Measurements from ENCODE around the gene NAALADL2.

NAALADL2 gene

DNA sequence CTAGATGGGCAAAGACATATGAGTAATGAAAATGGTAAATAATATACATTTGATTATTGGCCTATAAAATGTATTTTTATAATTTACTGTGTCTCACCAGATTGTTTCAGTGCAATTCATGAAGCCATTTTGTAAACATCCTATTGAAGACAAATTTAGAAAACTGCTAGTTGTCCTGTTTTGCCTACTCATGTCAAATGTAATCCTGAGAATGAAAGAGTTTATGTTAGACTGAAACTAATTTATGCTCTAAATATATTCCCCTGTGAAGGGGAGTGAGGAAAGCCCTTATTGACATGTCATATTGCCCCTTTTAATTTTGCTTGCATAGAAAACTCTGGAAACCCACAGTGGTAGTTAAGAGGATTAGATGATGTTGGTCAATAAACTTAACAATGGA lies 610.0 kb downstream of the NAALADL2 start:
- H3K4me3 ChIP-seq (replicated peaks; ENCODE audit: low read depth, low read length): no peak overlapping the region
- TF ChIP-seq, protein P1, sequence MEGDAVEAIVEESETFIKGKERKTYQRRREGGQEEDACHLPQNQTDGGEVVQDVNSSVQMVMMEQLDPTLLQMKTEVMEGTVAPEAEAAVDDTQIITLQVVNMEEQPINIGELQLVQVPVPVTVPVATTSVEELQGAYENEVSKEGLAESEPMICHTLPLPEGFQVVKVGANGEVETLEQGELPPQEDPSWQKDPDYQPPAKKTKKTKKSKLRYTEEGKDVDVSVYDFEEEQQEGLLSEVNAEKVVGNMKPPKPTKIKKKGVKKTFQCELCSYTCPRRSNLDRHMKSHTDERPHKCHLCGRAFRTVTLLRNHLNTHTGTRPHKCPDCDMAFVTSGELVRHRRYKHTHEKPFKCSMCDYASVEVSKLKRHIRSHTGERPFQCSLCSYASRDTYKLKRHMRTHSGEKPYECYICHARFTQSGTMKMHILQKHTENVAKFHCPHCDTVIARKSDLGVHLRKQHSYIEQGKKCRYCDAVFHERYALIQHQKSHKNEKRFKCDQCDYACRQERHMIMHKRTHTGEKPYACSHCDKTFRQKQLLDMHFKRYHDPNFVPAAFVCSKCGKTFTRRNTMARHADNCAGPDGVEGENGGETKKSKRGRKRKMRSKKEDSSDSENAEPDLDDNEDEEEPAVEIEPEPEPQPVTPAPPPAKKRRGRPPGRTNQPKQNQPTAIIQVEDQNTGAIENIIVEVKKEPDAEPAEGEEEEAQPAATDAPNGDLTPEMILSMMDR (IDR thresholded peaks at IDR 0.05; ENCODE audit: low read length, missing control alignments): no peak
- no peak for DNase-seq (ENCODE audit: low read depth)

DNA sequence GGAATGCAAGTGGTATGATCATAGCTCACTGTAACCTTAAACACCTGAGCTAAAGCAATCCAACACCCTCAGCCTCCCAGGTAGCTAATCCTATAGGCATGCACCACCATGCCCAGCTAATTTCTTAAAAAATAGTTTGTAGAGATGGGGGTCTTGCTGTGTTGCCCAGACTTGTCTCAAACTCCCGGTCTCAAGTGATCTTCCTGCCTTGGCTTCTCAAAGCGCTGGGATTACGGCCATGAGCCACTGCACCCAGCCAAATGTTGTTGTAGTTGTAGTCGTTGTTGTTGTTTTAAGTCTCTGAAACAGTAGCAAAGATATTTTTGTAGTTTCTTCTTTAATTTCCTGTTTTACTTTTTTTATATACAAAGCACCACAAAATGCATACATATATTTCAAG lies 616.6 kb downstream of the NAALADL2 start:
- no peak for DNase-seq (ENCODE audit: low read depth)
- TF ChIP-seq, protein P1 (IDR thresholded peaks at IDR 0.05; ENCODE audit: low read length, missing control alignments): no peak
- H3K4me3 ChIP-seq (replicated peaks; ENCODE audit: low read depth, low read length): no peak overlapping the region

DNA sequence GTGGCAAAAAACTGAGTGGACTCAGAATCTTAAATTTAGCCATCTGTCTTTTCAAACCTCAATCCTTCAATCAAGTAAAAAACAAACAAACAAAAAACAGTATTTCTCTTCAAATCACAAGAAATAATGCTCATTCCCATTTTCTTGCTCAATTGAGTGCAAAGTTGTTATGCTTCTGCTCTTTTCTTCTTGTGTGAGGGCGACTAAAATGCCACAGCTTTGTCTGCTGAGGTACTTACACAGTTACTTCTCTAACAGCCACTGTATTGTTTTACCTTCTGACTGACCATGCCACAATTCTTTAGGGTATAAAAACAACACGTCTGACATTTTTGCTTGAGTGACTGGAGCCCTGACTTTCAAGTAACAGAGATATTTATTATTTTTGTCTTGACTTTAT lies 617.4 kb downstream of the NAALADL2 start:
- no peak for DNase-seq (ENCODE audit: low read depth)
- TF ChIP-seq, protein P1 (IDR thresholded peaks at IDR 0.05; ENCODE audit: low read length, missing control alignments): no peak
- no peak overlapping the region for H3K4me3 ChIP-seq (replicated peaks; ENCODE audit: low read depth, low read length)

DNA sequence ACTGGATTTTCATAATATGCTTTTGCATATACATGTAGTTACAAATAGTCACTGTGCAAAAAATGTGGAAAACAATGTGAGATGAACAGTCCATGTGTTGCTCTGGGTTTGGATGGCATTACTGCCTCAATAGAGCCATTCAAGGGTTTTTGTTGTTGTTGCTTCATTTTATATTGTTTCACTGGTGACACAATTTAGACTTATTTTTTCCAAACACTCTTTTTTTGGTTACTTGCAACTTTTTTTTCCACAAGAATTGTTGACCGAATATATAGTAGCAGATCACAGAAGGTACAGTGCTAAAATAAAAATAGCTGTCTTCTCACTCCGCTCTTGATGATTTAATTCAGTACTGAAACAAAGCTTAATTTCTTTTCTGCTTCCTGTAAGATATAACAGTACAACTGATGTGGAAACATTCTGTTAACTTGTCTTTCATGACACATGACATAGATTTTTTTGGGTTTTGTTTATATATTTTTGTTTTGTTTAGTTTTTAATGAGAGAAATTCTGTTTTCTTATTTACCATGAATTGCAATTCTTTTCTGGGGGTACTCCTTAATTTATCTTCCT lies 618.6 kb downstream of the NAALADL2 start:
- DNase-seq (ENCODE audit: low read depth): no peak
- TF ChIP-seq, protein P1 (IDR thresholded peaks at IDR 0.05; ENCODE audit: low read length, missing control alignments): no peak
- no peak overlapping the region for H3K4me3 ChIP-seq (replicated peaks; ENCODE audit: low read depth, low read length)

DNA sequence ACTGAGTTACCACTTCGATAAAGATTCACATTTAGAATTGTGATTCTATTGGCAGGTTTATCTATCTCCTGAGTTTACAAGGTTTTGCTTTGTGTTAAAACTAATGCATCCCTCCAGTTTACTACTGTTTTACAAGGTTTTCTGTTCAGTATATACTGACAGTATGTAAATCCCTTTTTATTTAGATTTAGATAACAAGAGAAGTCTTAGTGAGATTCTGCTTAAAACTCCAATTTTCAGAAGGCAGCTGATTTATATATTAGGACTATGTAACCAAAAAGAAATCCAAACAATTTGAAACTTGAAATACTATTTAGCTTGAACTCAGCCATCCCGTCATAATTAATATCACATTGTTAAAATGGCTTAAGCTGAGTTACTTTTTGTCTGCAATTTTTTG lies 619.2 kb downstream of the NAALADL2 start:
- DNase-seq (ENCODE audit: low read depth): no peak
- H3K4me3 ChIP-seq (replicated peaks; ENCODE audit: low read depth, low read length): no peak overlapping the region
- TF ChIP-seq, protein P1 (IDR thresholded peaks at IDR 0.05; ENCODE audit: low read length, missing control alignments): no peak

DNA sequence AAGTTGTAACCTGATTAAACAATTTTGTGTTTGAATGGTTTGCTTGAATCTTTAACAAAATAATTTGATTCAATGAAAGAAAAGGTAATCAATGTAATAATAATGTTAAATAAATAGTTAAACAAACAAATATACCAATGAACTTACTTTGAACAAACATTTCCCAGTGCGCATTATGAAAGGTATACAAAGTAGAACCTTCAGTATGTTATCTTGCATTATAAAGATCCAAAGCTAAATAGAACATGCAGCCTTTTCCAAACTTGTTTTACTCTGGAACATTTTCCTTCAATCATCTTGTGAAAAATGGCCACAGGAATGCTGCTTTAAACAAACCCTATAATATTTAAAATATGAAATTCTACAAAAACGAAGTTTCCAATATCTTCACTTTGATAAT lies 620.0 kb downstream of the NAALADL2 start:
- no peak for DNase-seq (ENCODE audit: low read depth)
- H3K4me3 ChIP-seq (replicated peaks; ENCODE audit: low read depth, low read length): no peak overlapping the region
- TF ChIP-seq, protein P1 (IDR thresholded peaks at IDR 0.05; ENCODE audit: low read length, missing control alignments): no peak

DNA sequence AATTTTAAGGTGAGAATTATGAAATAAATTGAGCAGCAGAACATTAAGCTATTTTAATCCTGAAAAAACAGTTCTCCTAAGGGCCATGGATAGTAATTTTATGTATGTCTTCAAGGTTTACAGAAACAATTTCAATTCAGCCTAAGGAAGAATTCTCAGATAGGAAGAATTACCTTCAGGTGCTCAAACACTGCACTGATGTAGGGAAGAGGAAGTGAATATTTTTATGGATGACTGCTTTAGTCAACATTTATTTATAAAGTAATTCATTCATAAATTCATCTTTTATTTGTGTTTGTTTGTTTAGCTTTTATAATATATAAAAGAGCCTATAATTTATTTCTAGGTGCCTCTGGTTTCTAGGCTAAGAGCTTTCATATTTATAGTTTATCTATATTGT lies 620.7 kb downstream of the NAALADL2 start:
- TF ChIP-seq, protein P1 (IDR thresholded peaks at IDR 0.05; ENCODE audit: low read length, missing control alignments): no peak
- no peak for DNase-seq (ENCODE audit: low read depth)
- no peak overlapping the region for H3K4me3 ChIP-seq (replicated peaks; ENCODE audit: low read depth, low read length)
